Hepatocyte (in vitro differentiated cells): Measurements from ENCODE around the gene SDC3. TPM values are rescaled to one million over a fixed set of nuclear protein-coding genes. Genes with fewer than 3 reads are reported as not detected.

Source experiments
- DNase-seq: peaks from one replicate; pipeline ENCODE4 v3.0.0-alpha.2; 2016; ENCODE audit warnings: low spot score
- H2AFZ ChIP-seq: fragments of 200-600 bp; sonication (generic); 2 replicates; pipeline ENCODE4 v1.6.0; 2016; ENCODE audit warnings: antibody characterized with exemption, mild to moderate bottlenecking
- H3K27ac ChIP-seq: fragments of 200-600 bp; sonication (generic); 2 replicates; pipeline ENCODE4 v1.5.1; 2016; ENCODE audit warnings: mild to moderate bottlenecking
- H3K27me3 ChIP-seq: fragments of 200-600 bp; sonication (generic); 2 replicates; pipeline ENCODE4 v1.6.1; 2016
- H3K36me3 ChIP-seq: fragments of 200-600 bp; sonication (generic); replicated peaks from 2 replicates; pipeline ENCODE4 v1.5.1; 2016; ENCODE audit warnings: low read depth; ENCODE audit not compliant: insufficient read depth
- H3K4me1 ChIP-seq: fragments of 200-600 bp; sonication (generic); 2 replicates; pipeline ENCODE4 v1.5.1; 2016; ENCODE audit warnings: mild to moderate bottlenecking, moderate library complexity; ENCODE audit not compliant: insufficient read depth
- H3K4me2 ChIP-seq: fragments of 200-600 bp; sonication (generic); 2 replicates; pipeline ENCODE4 v1.6.0; 2016
- H3K4me3 ChIP-seq: fragments of 200-600 bp; sonication (generic); 2 replicates; pipeline ENCODE4 v1.5.1; 2016; ENCODE audit warnings: mild to moderate bottlenecking
- H3K79me2 ChIP-seq: fragments of 200-600 bp; sonication (generic); 2 replicates; pipeline ENCODE4 v1.6.0; 2017; ENCODE audit warnings: mild to moderate bottlenecking
- H3K9me2 ChIP-seq: fragments of 200-600 bp; sonication (generic); replicated peaks from 2 replicates; pipeline ENCODE4 v1.6.0; 2017; ENCODE audit warnings: mild to moderate bottlenecking; ENCODE audit not compliant: insufficient read depth
- H3K9me3 ChIP-seq: fragments of 200-600 bp; sonication (generic); 2 replicates; pipeline ENCODE4 v1.5.1; 2016; ENCODE audit warnings: low read depth, mild to moderate bottlenecking
- H4K20me1 ChIP-seq: fragments of 200-600 bp; sonication (generic); 2 replicates; pipeline ENCODE4 v1.6.0; 2016; ENCODE audit warnings: mild to moderate bottlenecking; ENCODE audit not compliant: insufficient read depth, poor library complexity, severe bottlenecking
- CTCF ChIP-seq: fragments of 200-600 bp; sonication (generic); IDR thresholded peaks from 2 replicates; pipeline ENCODE4 v1.5.1; 2016; ENCODE audit warnings: antibody characterized with exemption, mild to moderate bottlenecking; ENCODE audit not compliant: poor library complexity
- EZH2 ChIP-seq: fragments of 200-600 bp; sonication (generic); IDR thresholded peaks from 2 replicates; pipeline ENCODE4 v1.6.1; 2016; ENCODE audit warnings: antibody characterized with exemption, mild to moderate bottlenecking, borderline replicate concordance
- EZH2phosphoT487 ChIP-seq: fragments of 200-600 bp; sonication (generic); IDR thresholded peaks from one replicate; pipeline ENCODE4 v1.6.1; 2018; ENCODE audit warnings: antibody characterized with exemption, mild to moderate bottlenecking, low read depth, moderate library complexity; ENCODE audit not compliant: unreplicated experiment, severe bottlenecking
- WGBS: methylation state at CpG from one replicate; pipeline ENCODE4 v1.1.6; 2016; ENCODE audit warnings: low lambda C conversion rate; ENCODE audit errors: missing lambda C conversion rate; 5-methylcytosine and 5-hydroxymethylcytosine counted together
- polyA plus RNA-seq: library from polyadenylated mRNA; unstranded; fragments of >200 nt; fragmentation: Nextera tagmentation; extraction: Ambion mirVana; gene quantifications from 2 replicates; pipeline ENCODE4 v1.2.1, GENCODE V29; 2016
- total RNA-seq: library from RNA; depleted of rRNA; stranded (reverse); fragments of >200 nt; gene quantifications from 2 replicates; pipeline ENCODE4 v1.2.3, GENCODE V29; 2014

Gene SDC3
- total and polyA plus RNA-seq, 2 experiments from 2014 or later = 33.5 to 60.0 TPM

- H3K9me3 ChIP-seq = no peaks in the 10 kb centered on the region
- H3K36me3 ChIP-seq = no peaks in the 10 kb centered on the region
- peaks cover 50% of the 10 kb centered on the region for H3K79me2 ChIP-seq
- no peak for TF ChIP-seq CTCF
- no peak for TF ChIP-seq EZH2
- TF ChIP-seq EZH2phosphoT487 = no peak
- H3K4me2 ChIP-seq = no peak overlapping the region
- 83% methylated on average over 8 of the region's 11 CpGs for WGBS
- H4K20me1 ChIP-seq = peaks cover 2% of the 10 kb centered on the region
- peaks cover 20% of the 10 kb centered on the region for H3K4me1 ChIP-seq
- H3K27me3 ChIP-seq = no peaks in the 10 kb centered on the region
- H3K4me3 ChIP-seq = no peak overlapping the region
- H3K27ac ChIP-seq = no peak overlapping the region
- no peaks in the 10 kb centered on the region for H3K9me2 ChIP-seq
- DNase-seq = no peak
- no peak overlapping the region for H2AFZ ChIP-seq
Observed at GRCh38 chr1:30904191-30904961, 4.2 kb downstream of the SDC3 start.

- Histone ChIP-seq H3K36me3 (no peaks in the 10 kb centered on the region), H3K4me3 (no peak overlapping the region), H3K27me3 (no peaks in the 10 kb centered on the region), H3K4me2 (no peak overlapping the region), H3K9me2 (no peaks in the 10 kb centered on the region), H3K79me2 (peaks cover 54% of the 10 kb centered on the region), H3K27ac (no peak overlapping the region), H3K9me3 (no peaks in the 10 kb centered on the region), H3K4me1 (peaks cover 14% of the 10 kb centered on the region), H4K20me1 (peaks cover 2% of the 10 kb centered on the region), H2AFZ (no peak overlapping the region)
- 74% methylated on average over 8 of the region's 8 CpGs for WGBS
- TF ChIP-seq CTCF (no peak), EZH2phosphoT487 (no peak)
- DNase-seq = no peak
Observed at GRCh38 chr1:30903343-30904034, 5.1 kb downstream of the SDC3 start.

- 83% methylated on average over 9 of the region's 9 CpGs for WGBS
- Histone ChIP-seq H3K9me3 (no peaks in the 10 kb centered on the region), H3K4me2 (no peak overlapping the region), H2AFZ (no peak overlapping the region), H3K9me2 (no peaks in the 10 kb centered on the region), H3K27ac (no peak overlapping the region), H3K4me3 (no peak overlapping the region), H3K4me1 (peaks cover 13% of the 10 kb centered on the region), H3K36me3 (no peaks in the 10 kb centered on the region), H3K79me2 (peaks cover 55% of the 10 kb centered on the region), H4K20me1 (peaks cover 2% of the 10 kb centered on the region), H3K27me3 (no peaks in the 10 kb centered on the region)
- no peak for TF ChIP-seq EZH2phosphoT487
- no peak for TF ChIP-seq EZH2
- TF ChIP-seq CTCF = no peak
- DNase-seq = no peak
Observed at GRCh38 chr1:30902593-30903290, 5.8 kb downstream of the SDC3 start.
